ENCODE data around the gene DRAM1. TPM values are rescaled to one million over a fixed set of nuclear protein-coding genes. Genes with fewer than 3 reads are reported as not detected.

The DRAM1 gene
- total and polyA plus RNA-seq, 9 of the 15 experiments (the other 6 are each of a cell fraction or from before 2014, with no cell fraction given): 1.4 to 4.3 (median 2.7) TPM

DNA sequence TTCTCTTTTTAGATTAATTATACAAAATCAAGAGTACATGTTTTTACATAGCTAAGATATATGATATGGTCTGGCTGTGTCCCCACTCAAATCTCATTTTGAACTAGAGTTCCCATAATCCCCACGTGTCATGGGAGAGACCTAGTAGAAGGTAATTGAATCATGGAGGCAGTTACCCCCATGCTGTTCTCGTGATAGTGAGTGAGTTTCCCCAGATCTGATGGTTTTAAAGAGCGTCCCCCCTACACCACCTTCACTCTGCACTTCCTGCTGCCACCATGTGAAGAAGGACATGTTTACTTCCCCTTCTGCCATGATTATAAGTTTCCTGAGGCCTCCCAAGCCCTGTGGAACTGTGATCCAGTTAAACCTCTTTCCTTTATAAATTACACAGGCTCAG, 21.4 kb upstream of the DRAM1 start (continued):
- TF ChIP-seq CHD4 (IDR thresholded peaks at IDR 0.05; ENCODE audit: insufficient read depth, insufficient replicate concordance, low read depth, low read length, poor library complexity, severe bottlenecking) (no peak), HSF4 (CRISPR knock-in tag; IDR thresholded peaks at IDR 0.05; ENCODE audit: borderline replicate concordance) (0 out of 2 replicates have a peak, but pooled peaks have one; percentile 53), HDAC3 (IDR thresholded peaks at IDR 0.05; ENCODE audit: borderline replicate concordance, partially characterized antibody) (no peak), ETV6 (IDR thresholded peaks at IDR 0.05; ENCODE audit: borderline replicate concordance in 1 of 2, low read depth in 2 of 2, low read length in 1 of 2) (no peak), ETV6 (CRISPR knock-in tag; IDR thresholded peaks at IDR 0.05; ENCODE audit: borderline replicate concordance) (no peak), ZNF431 (CRISPR knock-in tag; IDR thresholded peaks at IDR 0.05) (no peak), FOXK2 (conservative IDR thresholded peaks at IDR 0.05 in 1 of 2, IDR thresholded peaks at IDR 0.05 in 1 of 2; ENCODE audit: low read depth in 2 of 2) (peak; percentile 76 to 80; a peak in 3 of 4 replicates), KLF10 (CRISPR knock-in tag; IDR thresholded peaks at IDR 0.05) (no peak), ZNF121 (CRISPR knock-in tag; conservative IDR thresholded peaks at IDR 0.05) (no peak), ZNF76 (CRISPR knock-in tag; IDR thresholded peaks at IDR 0.05; ENCODE audit: borderline replicate concordance) (no peak)
- TF ChIP-seq, protein P1, sequence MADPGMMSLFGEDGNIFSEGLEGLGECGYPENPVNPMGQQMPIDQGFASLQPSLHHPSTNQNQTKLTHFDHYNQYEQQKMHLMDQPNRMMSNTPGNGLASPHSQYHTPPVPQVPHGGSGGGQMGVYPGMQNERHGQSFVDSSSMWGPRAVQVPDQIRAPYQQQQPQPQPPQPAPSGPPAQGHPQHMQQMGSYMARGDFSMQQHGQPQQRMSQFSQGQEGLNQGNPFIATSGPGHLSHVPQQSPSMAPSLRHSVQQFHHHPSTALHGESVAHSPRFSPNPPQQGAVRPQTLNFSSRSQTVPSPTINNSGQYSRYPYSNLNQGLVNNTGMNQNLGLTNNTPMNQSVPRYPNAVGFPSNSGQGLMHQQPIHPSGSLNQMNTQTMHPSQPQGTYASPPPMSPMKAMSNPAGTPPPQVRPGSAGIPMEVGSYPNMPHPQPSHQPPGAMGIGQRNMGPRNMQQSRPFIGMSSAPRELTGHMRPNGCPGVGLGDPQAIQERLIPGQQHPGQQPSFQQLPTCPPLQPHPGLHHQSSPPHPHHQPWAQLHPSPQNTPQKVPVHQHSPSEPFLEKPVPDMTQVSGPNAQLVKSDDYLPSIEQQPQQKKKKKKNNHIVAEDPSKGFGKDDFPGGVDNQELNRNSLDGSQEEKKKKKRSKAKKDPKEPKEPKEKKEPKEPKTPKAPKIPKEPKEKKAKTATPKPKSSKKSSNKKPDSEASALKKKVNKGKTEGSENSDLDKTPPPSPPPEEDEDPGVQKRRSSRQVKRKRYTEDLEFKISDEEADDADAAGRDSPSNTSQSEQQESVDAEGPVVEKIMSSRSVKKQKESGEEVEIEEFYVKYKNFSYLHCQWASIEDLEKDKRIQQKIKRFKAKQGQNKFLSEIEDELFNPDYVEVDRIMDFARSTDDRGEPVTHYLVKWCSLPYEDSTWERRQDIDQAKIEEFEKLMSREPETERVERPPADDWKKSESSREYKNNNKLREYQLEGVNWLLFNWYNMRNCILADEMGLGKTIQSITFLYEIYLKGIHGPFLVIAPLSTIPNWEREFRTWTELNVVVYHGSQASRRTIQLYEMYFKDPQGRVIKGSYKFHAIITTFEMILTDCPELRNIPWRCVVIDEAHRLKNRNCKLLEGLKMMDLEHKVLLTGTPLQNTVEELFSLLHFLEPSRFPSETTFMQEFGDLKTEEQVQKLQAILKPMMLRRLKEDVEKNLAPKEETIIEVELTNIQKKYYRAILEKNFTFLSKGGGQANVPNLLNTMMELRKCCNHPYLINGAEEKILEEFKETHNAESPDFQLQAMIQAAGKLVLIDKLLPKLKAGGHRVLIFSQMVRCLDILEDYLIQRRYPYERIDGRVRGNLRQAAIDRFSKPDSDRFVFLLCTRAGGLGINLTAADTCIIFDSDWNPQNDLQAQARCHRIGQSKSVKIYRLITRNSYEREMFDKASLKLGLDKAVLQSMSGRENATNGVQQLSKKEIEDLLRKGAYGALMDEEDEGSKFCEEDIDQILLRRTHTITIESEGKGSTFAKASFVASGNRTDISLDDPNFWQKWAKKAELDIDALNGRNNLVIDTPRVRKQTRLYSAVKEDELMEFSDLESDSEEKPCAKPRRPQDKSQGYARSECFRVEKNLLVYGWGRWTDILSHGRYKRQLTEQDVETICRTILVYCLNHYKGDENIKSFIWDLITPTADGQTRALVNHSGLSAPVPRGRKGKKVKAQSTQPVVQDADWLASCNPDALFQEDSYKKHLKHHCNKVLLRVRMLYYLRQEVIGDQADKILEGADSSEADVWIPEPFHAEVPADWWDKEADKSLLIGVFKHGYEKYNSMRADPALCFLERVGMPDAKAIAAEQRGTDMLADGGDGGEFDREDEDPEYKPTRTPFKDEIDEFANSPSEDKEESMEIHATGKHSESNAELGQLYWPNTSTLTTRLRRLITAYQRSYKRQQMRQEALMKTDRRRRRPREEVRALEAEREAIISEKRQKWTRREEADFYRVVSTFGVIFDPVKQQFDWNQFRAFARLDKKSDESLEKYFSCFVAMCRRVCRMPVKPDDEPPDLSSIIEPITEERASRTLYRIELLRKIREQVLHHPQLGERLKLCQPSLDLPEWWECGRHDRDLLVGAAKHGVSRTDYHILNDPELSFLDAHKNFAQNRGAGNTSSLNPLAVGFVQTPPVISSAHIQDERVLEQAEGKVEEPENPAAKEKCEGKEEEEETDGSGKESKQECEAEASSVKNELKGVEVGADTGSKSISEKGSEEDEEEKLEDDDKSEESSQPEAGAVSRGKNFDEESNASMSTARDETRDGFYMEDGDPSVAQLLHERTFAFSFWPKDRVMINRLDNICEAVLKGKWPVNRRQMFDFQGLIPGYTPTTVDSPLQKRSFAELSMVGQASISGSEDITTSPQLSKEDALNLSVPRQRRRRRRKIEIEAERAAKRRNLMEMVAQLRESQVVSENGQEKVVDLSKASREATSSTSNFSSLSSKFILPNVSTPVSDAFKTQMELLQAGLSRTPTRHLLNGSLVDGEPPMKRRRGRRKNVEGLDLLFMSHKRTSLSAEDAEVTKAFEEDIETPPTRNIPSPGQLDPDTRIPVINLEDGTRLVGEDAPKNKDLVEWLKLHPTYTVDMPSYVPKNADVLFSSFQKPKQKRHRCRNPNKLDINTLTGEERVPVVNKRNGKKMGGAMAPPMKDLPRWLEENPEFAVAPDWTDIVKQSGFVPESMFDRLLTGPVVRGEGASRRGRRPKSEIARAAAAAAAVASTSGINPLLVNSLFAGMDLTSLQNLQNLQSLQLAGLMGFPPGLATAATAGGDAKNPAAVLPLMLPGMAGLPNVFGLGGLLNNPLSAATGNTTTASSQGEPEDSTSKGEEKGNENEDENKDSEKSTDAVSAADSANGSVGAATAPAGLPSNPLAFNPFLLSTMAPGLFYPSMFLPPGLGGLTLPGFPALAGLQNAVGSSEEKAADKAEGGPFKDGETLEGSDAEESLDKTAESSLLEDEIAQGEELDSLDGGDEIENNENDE (IDR thresholded peaks at IDR 0.05; ENCODE audit: low read depth, low read length): no peak
- TF ChIP-seq, protein P2, sequence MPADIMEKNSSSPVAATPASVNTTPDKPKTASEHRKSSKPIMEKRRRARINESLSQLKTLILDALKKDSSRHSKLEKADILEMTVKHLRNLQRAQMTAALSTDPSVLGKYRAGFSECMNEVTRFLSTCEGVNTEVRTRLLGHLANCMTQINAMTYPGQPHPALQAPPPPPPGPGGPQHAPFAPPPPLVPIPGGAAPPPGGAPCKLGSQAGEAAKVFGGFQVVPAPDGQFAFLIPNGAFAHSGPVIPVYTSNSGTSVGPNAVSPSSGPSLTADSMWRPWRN (IDR thresholded peaks at IDR 0.05; ENCODE audit: low read depth): no peak
- TF ChIP-seq, protein P3, sequence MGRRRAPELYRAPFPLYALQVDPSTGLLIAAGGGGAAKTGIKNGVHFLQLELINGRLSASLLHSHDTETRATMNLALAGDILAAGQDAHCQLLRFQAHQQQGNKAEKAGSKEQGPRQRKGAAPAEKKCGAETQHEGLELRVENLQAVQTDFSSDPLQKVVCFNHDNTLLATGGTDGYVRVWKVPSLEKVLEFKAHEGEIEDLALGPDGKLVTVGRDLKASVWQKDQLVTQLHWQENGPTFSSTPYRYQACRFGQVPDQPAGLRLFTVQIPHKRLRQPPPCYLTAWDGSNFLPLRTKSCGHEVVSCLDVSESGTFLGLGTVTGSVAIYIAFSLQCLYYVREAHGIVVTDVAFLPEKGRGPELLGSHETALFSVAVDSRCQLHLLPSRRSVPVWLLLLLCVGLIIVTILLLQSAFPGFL (CRISPR knock-in tag; IDR thresholded peaks at IDR 0.05): no peak

All from K562 (cell line).